Fibroblast of pulmonary artery (primary cell): ENCODE measurements around the gene GDPD4.

ENCODE experiments used
- DNase-seq: peaks from one replicate; pipeline ENCODE4 v3.0.0-alpha.2; 2010; ENCODE audit warnings: low read depth
- H3K4me3 ChIP-seq: replicated peaks from 2 replicates; pipeline ENCODE4 v1.5.1; 2011; ENCODE audit warnings: low read depth, mild to moderate bottlenecking, control low read depth, low read length, moderate library complexity
- CTCF ChIP-seq: IDR thresholded peaks from 2 replicates; pipeline ENCODE4 v1.5.1; 2011; ENCODE audit warnings: mild to moderate bottlenecking, control low read depth, low read length, inconsistent platforms; ENCODE audit errors: missing control alignments

GDPD4 gene

DNA sequence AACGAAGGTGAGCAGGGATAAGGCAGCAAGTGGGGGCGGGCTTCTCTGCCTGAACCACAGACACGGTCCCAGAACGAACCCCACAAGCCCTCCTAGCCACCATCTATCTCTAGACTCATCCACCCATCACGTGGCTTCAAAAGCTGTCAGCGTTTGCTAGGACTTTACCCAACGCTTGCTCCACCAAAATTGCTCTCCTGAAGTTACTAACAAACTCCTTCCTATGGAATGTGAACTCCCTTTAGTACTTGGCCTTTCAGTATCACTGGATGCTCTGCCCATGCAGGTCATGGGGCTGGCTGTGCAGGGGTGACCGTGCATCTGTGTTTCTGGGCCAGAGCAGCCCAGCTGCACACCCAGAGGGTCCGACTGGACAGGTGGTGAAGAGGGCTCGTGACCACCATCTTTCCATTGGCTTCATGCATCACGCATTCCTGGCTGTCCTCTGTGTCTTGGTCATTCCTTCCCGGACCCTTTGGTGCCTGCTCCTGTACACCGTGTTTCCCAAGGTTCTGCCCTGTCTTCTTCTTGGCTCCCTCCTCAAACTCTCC lies 88.4 kb downstream of the GDPD4 start:
- no peak for TF ChIP-seq CTCF
- H3K4me3 ChIP-seq = no peak overlapping the region
- no peak for DNase-seq

GRCh38 chr11:77212314-77213007 lies 89.0 kb downstream of the GDPD4 start:
- no peak for DNase-seq
- TF ChIP-seq CTCF = no peak
- H3K4me3 ChIP-seq = no peak overlapping the region

GRCh38 chr11:77211594-77212251 lies 89.8 kb downstream of the GDPD4 start:
- H3K4me3 ChIP-seq = no peak overlapping the region
- TF ChIP-seq CTCF = no peak
- no peak for DNase-seq

DNA sequence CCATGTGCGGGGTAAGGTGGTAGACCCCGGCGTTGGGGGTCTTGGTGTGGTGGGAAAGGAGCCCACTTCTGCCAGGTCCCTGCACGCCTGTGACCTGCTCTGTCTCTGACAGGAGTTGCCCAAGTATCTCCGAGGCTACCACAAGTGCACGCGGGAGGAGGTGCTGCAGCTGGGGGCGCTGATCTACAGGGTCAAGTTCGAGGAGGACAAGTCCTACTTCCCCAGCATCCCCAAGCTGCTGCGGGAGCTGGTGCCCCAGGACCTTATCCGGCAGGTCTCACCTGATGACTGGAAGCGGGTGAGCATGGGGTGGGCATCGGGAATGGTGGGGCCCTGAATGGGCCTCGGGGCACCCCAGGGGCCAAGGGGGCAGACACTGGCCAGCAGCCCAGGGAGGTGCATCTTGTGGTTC lies 90.4 kb downstream of the GDPD4 start:
- no peak overlapping the region for H3K4me3 ChIP-seq
- no peak for TF ChIP-seq CTCF
- DNase-seq = no peak

- no peak for DNase-seq
- no peak for TF ChIP-seq CTCF
- no peak overlapping the region for H3K4me3 ChIP-seq
These were observed 91.8 kb downstream of the GDPD4 start for GRCh38 chr11:77209663-77210062.

DNA sequence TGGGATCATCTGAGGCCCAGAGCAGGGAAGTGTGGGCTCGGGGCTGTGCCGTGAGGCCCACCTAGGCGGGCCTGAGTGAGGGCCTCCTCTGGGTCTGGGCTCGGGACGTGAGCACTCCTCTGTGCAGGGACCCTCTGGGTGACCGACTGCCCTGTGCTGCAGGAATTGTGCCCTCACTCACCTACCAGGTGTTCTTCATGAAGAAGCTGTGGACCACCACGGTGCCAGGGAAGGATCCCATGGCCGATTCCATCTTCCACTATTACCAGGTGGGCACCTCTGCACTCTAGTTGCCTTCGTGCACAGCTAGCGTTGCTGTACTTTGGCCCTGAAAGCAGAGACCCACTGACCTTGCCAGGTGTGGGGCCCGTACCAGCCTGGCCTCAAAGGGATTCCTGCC lies 93.0 kb downstream of the GDPD4 start:
- TF ChIP-seq CTCF = no peak
- H3K4me3 ChIP-seq = no peak overlapping the region
- DNase-seq = no peak
